WTC11 (cell line): ENCODE measurements around the gene GIGYF2. TPM values are rescaled to one million over a fixed set of nuclear protein-coding genes. Genes with fewer than 3 reads are reported as not detected.

ENCODE experiments used
- ATAC-seq: fragments of 200-7000 bp; cut with Tn5 transposase; 2 replicates; pipeline ENCODE4 v1.10.0; 2021; ENCODE audit warnings: mild to moderate bottlenecking, moderate library complexity
- CTCF ChIA-PET: fragments of 300-600 bp; sonication (Branson Sonifier 250); formaldehyde crosslinking; loops from one replicate; lab custom pipeline; 2021; ENCODE audit warnings: antibody characterized with exemption; lab: Charles Lee
- POLR2A ChIA-PET: fragments of 350-600 bp; sonication (Branson Sonifier 250); formaldehyde crosslinking; loops from one replicate; lab custom pipeline; 2021; ENCODE audit warnings: antibody characterized with exemption; lab: Charles Lee
- DNase-seq: peaks from one replicate; pipeline ENCODE4 v3.0.0; 2021; ENCODE audit warnings: low spot score
- H3K27ac Mint-ChIP-seq: 2 replicates; pipeline ENCODE4 v1.8.0; 2021; ENCODE audit warnings: mixed read lengths
- H3K27me3 Mint-ChIP-seq: 2 replicates; pipeline ENCODE4 v1.8.0; 2021; ENCODE audit warnings: low read depth, mild to moderate bottlenecking, moderate library complexity, mixed read lengths
- H3K36me3 Mint-ChIP-seq: 2 replicates; pipeline ENCODE4 v1.8.0; 2021; ENCODE audit warnings: mixed read lengths
- H3K4me1 Mint-ChIP-seq: 2 replicates; pipeline ENCODE4 v1.8.0; 2022; ENCODE audit warnings: mixed read lengths
- H3K4me3 Mint-ChIP-seq: 2 replicates; pipeline ENCODE4 v1.8.0; 2021; ENCODE audit warnings: mild to moderate bottlenecking, moderate library complexity, mixed read lengths
- H3K9me3 Mint-ChIP-seq: 2 replicates; pipeline ENCODE4 v1.8.0; 2021; ENCODE audit warnings: mixed read lengths
- CREB1 ChIP-seq: sonication (generic); formaldehyde crosslinking; IDR thresholded peaks from 2 replicates; pipeline ENCODE4 v1.8.0; 2023; ENCODE audit warnings: mild to moderate bottlenecking, missing genetic modification reagents
- ELF4 ChIP-seq: sonication (generic); formaldehyde crosslinking; IDR thresholded peaks from 2 replicates; pipeline ENCODE4 v1.8.1; 2022; ENCODE audit warnings: low read depth, mild to moderate bottlenecking, moderate library complexity, missing genetic modification reagents
- ETV6 ChIP-seq: sonication (generic); formaldehyde crosslinking; IDR thresholded peaks from 2 replicates; pipeline ENCODE4 v1.8.1; 2022; ENCODE audit warnings: mild to moderate bottlenecking, missing genetic modification reagents
- HMGA2 ChIP-seq: fragments of 250-450 bp; sonication (Bioruptor Pico); IDR thresholded peaks from 2 replicates; pipeline ENCODE4 v1.4.0; 2021; ENCODE audit warnings: mild to moderate bottlenecking, moderate library complexity
- IRF2 ChIP-seq: sonication (generic); formaldehyde crosslinking; IDR thresholded peaks from 2 replicates; pipeline ENCODE4 v1.8.0; 2022; ENCODE audit warnings: low read depth, missing genetic modification reagents, borderline replicate concordance
- ZNF121 ChIP-seq: sonication (generic); formaldehyde crosslinking; IDR thresholded peaks from 2 replicates; pipeline ENCODE4 v1.8.0; 2023; ENCODE audit warnings: missing genetic modification reagents
- ZNF396 ChIP-seq: fragments of 250-450 bp; sonication (Bioruptor Pico); IDR thresholded peaks from 2 replicates; pipeline ENCODE4 v1.8.0; 2021; ENCODE audit warnings: mild to moderate bottlenecking, moderate library complexity, borderline replicate concordance
- ZNF671 ChIP-seq: fragments of 250-450 bp; sonication (Bioruptor Pico); IDR thresholded peaks from 2 replicates; pipeline ENCODE4 v1.8.0; 2021; ENCODE audit warnings: mild to moderate bottlenecking
- total RNA-seq: library from RNA; stranded (reverse); gene quantifications from 3 replicates; pipeline ENCODE4 v1.2.3, GENCODE V29; 2021
- TF ChIP-seq, protein P1 (sequence below): sonication (generic); formaldehyde crosslinking; IDR thresholded peaks from 2 replicates; pipeline ENCODE4 v1.8.1; 2023; ENCODE audit warnings: mild to moderate bottlenecking, missing genetic modification reagents
- TF ChIP-seq, protein P2 (sequence below): sonication (generic); formaldehyde crosslinking; IDR thresholded peaks from 2 replicates; pipeline ENCODE4 v1.8.1; 2022; ENCODE audit warnings: mild to moderate bottlenecking, moderate library complexity, missing genetic modification reagents
- TF ChIP-seq, protein P3 (sequence below): sonication (generic); formaldehyde crosslinking; IDR thresholded peaks from 2 replicates; pipeline ENCODE4 v1.8.1; 2023; ENCODE audit warnings: mild to moderate bottlenecking, missing genetic modification reagents
- TF ChIP-seq, protein P4 (sequence below): sonication (generic); formaldehyde crosslinking; IDR thresholded peaks from 2 replicates; pipeline ENCODE4 v1.8.1; 2022; ENCODE audit warnings: low read depth, missing genetic modification reagents, borderline replicate concordance
- TF ChIP-seq, protein P5 (sequence below): sonication (generic); formaldehyde crosslinking; IDR thresholded peaks from 2 replicates; pipeline ENCODE4 v1.8.1; 2022; ENCODE audit warnings: mild to moderate bottlenecking, missing genetic modification reagents, moderate library complexity, borderline replicate concordance
- TF ChIP-seq, protein P6 (sequence below): sonication (generic); formaldehyde crosslinking; IDR thresholded peaks from 2 replicates; pipeline ENCODE4 v1.8.0; 2022; ENCODE audit warnings: missing genetic modification reagents
- TF ChIP-seq, protein P7 (sequence below): fragments of 250-450 bp; sonication (Bioruptor Pico); IDR thresholded peaks from 2 replicates; pipeline ENCODE4 v2.1.2; 2022; ENCODE audit warnings: mild to moderate bottlenecking, moderate library complexity
- TF ChIP-seq, protein P8 (sequence below): sonication (generic); formaldehyde crosslinking; IDR thresholded peaks from 2 replicates; pipeline ENCODE4 v1.8.0; 2022; ENCODE audit warnings: mild to moderate bottlenecking, missing genetic modification reagents

Gene GIGYF2
- total RNA-seq, 1 experiment from 2014 or later: 53.1 TPM

DNA sequence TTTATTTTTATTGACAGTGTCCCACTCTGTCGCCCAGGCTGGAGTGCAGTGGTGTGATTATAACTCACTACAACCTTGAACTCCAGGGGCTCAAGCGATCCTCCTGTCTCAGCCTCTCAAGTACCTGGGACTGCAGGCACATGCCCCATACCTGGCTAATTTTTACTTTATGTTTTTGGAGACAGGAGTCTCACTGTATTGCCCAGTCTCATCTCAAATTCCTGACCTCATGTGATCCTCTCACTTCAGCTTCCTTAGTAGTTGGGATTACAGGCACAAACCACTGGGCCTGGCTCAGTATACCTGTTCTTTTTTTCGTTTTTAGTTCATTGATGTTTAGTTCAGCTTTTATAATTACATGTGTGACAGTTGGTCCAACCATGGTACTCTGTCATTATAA is 132.9 kb downstream of the GIGYF2 start:
- H3K4me3 Mint-ChIP-seq: no peak overlapping the region
- ChIA-PET POLR2A (no interaction called here), CTCF (no interaction called here)
- H3K27me3 Mint-ChIP-seq: no peaks in the 10 kb centered on the region
- H3K4me1 Mint-ChIP-seq: no peaks in the 10 kb centered on the region
- H3K27ac Mint-ChIP-seq: no peak overlapping the region
- TF ChIP-seq ZNF121 (peak; percentile 76; the same call in 1 of the 2 replicates), HMGA2 (CRISPR knock-in tag) (no peak)
- ATAC-seq (no peak), DNase-seq (no peak)
- peaks cover 5% of the 10 kb centered on the region for H3K9me3 Mint-ChIP-seq
- H3K36me3 Mint-ChIP-seq: peaks cover 52% of the 10 kb centered on the region

DNA sequence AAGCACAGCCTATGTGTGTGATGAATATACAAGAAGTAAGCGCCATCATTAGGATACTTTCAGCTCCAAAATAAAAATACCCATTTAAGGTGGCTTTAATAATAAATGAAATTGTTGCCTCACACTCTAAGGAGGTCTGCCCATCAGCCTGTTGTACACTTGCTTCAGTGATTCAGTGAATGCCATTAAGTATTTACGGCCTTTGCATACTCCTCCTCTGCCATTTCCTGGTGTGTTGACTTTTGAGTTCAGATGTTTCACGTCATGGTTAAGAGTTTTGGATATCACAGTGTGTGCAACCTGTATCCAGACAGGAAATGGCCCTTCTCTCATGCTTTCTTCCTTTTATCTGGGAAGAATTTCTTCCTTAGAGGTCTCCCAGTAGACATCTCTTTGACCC is 134.4 kb downstream of the GIGYF2 start:
- POLR2A ChIA-PET: no interaction called here
- no peak for ATAC-seq

DNA sequence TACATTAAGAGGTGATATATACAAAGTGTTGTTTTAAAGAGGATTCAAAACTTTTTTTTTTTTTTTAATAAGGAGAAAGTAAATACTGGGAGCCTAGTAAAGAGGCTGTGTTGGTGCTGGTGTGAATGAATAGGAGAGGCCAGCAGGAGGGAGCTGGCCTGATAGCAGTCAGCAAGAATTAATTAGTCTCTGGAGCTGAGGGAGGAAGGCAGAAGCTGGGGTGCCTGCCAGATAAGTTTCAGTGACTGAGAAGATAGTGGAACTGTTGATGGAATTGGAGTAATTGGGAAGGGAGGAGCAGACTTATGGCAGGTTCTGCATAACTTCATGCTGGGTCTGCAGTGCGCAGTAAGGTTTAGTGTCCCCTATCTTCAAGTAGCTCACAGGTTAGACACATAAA is 136.7 kb downstream of the GIGYF2 start:
- Mint-ChIP-seq H3K9me3 (no peaks in the 10 kb centered on the region), H3K27me3 (no peaks in the 10 kb centered on the region), H3K36me3 (peaks cover 45% of the 10 kb centered on the region), H3K27ac (no peak overlapping the region), H3K4me3 (no peak overlapping the region), H3K4me1 (peaks cover 9% of the 10 kb centered on the region)
- ChIA-PET CTCF (interaction anchor here (0.5 to 0.7 kb wide), 3 partner anchors 10 to 240 kb away, joined by 3 to 4 read pairs (median 3); no protein-coding TSS in a partner anchor), POLR2A (no interaction called here)
- ATAC-seq (no peak), DNase-seq (no peak)
- TF ChIP-seq, protein P1, sequence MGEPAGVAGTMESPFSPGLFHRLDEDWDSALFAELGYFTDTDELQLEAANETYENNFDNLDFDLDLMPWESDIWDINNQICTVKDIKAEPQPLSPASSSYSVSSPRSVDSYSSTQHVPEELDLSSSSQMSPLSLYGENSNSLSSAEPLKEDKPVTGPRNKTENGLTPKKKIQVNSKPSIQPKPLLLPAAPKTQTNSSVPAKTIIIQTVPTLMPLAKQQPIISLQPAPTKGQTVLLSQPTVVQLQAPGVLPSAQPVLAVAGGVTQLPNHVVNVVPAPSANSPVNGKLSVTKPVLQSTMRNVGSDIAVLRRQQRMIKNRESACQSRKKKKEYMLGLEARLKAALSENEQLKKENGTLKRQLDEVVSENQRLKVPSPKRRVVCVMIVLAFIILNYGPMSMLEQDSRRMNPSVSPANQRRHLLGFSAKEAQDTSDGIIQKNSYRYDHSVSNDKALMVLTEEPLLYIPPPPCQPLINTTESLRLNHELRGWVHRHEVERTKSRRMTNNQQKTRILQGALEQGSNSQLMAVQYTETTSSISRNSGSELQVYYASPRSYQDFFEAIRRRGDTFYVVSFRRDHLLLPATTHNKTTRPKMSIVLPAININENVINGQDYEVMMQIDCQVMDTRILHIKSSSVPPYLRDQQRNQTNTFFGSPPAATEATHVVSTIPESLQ (CRISPR knock-in tag): no peak
- no peak for TF ChIP-seq ZNF396 (CRISPR knock-in tag)
- no peak for TF ChIP-seq ETV6 (CRISPR knock-in tag)
- TF ChIP-seq, protein P2, sequence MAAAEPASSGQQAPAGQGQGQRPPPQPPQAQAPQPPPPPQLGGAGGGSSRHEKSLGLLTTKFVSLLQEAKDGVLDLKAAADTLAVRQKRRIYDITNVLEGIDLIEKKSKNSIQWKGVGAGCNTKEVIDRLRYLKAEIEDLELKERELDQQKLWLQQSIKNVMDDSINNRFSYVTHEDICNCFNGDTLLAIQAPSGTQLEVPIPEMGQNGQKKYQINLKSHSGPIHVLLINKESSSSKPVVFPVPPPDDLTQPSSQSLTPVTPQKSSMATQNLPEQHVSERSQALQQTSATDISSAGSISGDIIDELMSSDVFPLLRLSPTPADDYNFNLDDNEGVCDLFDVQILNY (CRISPR knock-in tag): no peak
- TF ChIP-seq, protein P3, sequence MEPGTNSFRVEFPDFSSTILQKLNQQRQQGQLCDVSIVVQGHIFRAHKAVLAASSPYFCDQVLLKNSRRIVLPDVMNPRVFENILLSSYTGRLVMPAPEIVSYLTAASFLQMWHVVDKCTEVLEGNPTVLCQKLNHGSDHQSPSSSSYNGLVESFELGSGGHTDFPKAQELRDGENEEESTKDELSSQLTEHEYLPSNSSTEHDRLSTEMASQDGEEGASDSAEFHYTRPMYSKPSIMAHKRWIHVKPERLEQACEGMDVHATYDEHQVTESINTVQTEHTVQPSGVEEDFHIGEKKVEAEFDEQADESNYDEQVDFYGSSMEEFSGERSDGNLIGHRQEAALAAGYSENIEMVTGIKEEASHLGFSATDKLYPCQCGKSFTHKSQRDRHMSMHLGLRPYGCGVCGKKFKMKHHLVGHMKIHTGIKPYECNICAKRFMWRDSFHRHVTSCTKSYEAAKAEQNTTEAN: no peak

More for the DNA sequence above, 134.4 kb downstream of the GIGYF2 start:
- CTCF ChIA-PET: no interaction called here
- no peak for DNase-seq
- TF ChIP-seq ZNF671 (CRISPR knock-in tag): no peak
- no peak for TF ChIP-seq ELF4 (CRISPR knock-in tag)
- TF ChIP-seq ZNF396 (CRISPR knock-in tag): no peak
- TF ChIP-seq CREB1 (CRISPR knock-in tag): no peak
- TF ChIP-seq, protein P4, sequence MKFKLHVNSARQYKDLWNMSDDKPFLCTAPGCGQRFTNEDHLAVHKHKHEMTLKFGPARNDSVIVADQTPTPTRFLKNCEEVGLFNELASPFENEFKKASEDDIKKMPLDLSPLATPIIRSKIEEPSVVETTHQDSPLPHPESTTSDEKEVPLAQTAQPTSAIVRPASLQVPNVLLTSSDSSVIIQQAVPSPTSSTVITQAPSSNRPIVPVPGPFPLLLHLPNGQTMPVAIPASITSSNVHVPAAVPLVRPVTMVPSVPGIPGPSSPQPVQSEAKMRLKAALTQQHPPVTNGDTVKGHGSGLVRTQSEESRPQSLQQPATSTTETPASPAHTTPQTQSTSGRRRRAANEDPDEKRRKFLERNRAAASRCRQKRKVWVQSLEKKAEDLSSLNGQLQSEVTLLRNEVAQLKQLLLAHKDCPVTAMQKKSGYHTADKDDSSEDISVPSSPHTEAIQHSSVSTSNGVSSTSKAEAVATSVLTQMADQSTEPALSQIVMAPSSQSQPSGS (CRISPR knock-in tag): no peak
- TF ChIP-seq, protein P5, sequence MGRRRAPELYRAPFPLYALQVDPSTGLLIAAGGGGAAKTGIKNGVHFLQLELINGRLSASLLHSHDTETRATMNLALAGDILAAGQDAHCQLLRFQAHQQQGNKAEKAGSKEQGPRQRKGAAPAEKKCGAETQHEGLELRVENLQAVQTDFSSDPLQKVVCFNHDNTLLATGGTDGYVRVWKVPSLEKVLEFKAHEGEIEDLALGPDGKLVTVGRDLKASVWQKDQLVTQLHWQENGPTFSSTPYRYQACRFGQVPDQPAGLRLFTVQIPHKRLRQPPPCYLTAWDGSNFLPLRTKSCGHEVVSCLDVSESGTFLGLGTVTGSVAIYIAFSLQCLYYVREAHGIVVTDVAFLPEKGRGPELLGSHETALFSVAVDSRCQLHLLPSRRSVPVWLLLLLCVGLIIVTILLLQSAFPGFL (CRISPR knock-in tag): no peak
- no peak for TF ChIP-seq IRF2 (CRISPR knock-in tag)
- TF ChIP-seq, protein P6, sequence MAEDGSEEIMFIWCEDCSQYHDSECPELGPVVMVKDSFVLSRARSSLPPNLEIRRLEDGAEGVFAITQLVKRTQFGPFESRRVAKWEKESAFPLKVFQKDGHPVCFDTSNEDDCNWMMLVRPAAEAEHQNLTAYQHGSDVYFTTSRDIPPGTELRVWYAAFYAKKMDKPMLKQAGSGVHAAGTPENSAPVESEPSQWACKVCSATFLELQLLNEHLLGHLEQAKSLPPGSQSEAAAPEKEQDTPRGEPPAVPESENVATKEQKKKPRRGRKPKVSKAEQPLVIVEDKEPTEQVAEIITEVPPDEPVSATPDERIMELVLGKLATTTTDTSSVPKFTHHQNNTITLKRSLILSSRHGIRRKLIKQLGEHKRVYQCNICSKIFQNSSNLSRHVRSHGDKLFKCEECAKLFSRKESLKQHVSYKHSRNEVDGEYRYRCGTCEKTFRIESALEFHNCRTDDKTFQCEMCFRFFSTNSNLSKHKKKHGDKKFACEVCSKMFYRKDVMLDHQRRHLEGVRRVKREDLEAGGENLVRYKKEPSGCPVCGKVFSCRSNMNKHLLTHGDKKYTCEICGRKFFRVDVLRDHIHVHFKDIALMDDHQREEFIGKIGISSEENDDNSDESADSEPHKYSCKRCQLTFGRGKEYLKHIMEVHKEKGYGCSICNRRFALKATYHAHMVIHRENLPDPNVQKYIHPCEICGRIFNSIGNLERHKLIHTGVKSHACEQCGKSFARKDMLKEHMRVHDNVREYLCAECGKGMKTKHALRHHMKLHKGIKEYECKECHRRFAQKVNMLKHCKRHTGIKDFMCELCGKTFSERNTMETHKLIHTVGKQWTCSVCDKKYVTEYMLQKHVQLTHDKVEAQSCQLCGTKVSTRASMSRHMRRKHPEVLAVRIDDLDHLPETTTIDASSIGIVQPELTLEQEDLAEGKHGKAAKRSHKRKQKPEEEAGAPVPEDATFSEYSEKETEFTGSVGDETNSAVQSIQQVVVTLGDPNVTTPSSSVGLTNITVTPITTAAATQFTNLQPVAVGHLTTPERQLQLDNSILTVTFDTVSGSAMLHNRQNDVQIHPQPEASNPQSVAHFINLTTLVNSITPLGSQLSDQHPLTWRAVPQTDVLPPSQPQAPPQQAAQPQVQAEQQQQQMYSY (CRISPR knock-in tag): no peak
- TF ChIP-seq, protein P7, sequence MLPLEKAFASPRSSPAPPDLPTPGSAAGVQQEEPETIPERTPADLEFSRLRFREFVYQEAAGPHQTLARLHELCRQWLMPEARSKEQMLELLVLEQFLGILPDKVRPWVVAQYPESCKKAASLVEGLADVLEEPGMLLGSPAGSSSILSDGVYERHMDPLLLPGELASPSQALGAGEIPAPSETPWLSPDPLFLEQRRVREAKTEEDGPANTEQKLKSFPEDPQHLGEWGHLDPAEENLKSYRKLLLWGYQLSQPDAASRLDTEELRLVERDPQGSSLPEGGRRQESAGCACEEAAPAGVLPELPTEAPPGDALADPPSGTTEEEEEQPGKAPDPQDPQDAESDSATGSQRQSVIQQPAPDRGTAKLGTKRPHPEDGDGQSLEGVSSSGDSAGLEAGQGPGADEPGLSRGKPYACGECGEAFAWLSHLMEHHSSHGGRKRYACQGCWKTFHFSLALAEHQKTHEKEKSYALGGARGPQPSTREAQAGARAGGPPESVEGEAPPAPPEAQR (CRISPR knock-in tag): no peak
- TF ChIP-seq, protein P8, sequence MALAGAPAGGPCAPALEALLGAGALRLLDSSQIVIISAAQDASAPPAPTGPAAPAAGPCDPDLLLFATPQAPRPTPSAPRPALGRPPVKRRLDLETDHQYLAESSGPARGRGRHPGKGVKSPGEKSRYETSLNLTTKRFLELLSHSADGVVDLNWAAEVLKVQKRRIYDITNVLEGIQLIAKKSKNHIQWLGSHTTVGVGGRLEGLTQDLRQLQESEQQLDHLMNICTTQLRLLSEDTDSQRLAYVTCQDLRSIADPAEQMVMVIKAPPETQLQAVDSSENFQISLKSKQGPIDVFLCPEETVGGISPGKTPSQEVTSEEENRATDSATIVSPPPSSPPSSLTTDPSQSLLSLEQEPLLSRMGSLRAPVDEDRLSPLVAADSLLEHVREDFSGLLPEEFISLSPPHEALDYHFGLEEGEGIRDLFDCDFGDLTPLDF (CRISPR knock-in tag): no peak
- Mint-ChIP-seq H3K4me3 (no peak overlapping the region), H3K36me3 (peaks cover 45% of the 10 kb centered on the region), H3K4me1 (no peaks in the 10 kb centered on the region), H3K9me3 (no peaks in the 10 kb centered on the region), H3K27me3 (no peaks in the 10 kb centered on the region), H3K27ac (no peak overlapping the region)
